Measurements from ENCODE around the gene PRRC2A. TPM values are rescaled to one million over a fixed set of nuclear protein-coding genes. Genes with fewer than 3 reads are reported as not detected.

Gene PRRC2A
- total RNA-seq, 3 donors from 2014 or later (not counting 1 experiment from before 2014, with no cell fraction given): 264 to 294 (median 294) TPM

DNA sequence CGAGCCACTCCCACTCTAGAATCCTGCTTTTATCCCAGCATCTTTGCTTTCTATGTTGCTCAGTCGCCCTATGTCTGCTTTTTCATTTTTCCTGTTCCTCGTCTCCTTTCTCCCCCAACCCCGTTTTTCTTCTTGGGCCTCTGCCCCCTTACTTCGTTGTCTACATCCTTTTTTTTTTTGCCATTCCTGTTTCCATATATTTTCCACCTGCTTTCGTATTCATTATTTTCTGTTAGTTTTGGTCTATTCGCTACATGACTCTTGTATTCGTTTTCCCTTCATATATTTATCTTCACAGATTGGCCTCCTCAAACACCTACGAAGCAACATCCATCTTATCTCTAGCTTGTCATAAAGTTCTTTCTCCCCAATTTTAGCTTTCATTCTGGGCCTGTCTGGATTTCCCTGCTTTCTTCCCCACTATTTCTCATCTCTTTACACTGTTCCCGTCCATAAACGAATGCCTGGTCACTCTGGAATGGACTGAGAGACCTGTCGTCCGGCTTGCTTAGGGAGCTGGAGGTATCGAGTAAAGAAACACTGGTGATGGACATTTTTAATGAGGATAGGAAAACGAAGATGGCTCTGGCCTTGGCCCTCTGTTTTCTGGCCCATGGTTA is 915 bp downstream of the PRRC2A start:
- peak overlapping the region; percentile 91 for H3K4me3 ChIP-seq (ENCODE audit: low read length)
- peak overlapping the region; percentile 92 to 95 for H3K27ac Mint-ChIP-seq
- peaks cover 15% of the 10 kb centered on the region for H3K4me1 ChIP-seq (ENCODE audit: control insufficient read depth, insufficient read depth, low read length)
- intact Hi-C loops (cut with micrococcal nuclease): loop anchor here (5.0 kb wide), 1 partner anchor 116 kb away; the partner anchor contains the start of gene CLIC1
- peaks cover 20 to 28% of the 10 kb centered on the region in 2 donors for H3K4me1 Mint-ChIP-seq
- 29% methylated on average over 15 of the region's 15 CpGs for WGBS (ENCODE audit: insufficient coverage)
- no peaks in the 10 kb centered on the region for H3K9me3 Mint-ChIP-seq
- H3K27ac ChIP-seq (ENCODE audit: low read length): peak overlapping the region; percentile 98
- no peaks in the 10 kb centered on the region for H3K27me3 ChIP-seq (ENCODE audit: control insufficient read depth, insufficient read depth, low read length)
- peaks cover 8% of the 10 kb centered on the region for H3K36me3 Mint-ChIP-seq
- TF ChIP-seq, protein P1, sequence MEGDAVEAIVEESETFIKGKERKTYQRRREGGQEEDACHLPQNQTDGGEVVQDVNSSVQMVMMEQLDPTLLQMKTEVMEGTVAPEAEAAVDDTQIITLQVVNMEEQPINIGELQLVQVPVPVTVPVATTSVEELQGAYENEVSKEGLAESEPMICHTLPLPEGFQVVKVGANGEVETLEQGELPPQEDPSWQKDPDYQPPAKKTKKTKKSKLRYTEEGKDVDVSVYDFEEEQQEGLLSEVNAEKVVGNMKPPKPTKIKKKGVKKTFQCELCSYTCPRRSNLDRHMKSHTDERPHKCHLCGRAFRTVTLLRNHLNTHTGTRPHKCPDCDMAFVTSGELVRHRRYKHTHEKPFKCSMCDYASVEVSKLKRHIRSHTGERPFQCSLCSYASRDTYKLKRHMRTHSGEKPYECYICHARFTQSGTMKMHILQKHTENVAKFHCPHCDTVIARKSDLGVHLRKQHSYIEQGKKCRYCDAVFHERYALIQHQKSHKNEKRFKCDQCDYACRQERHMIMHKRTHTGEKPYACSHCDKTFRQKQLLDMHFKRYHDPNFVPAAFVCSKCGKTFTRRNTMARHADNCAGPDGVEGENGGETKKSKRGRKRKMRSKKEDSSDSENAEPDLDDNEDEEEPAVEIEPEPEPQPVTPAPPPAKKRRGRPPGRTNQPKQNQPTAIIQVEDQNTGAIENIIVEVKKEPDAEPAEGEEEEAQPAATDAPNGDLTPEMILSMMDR (IDR thresholded peaks at IDR 0.05): no peak
- no peaks in the 10 kb centered on the region for H3K9me3 ChIP-seq (ENCODE audit: control insufficient read depth, insufficient read depth, low read length)
- ATAC-seq: no peak
- no peak for DNase-seq
- H3K36me3 ChIP-seq (ENCODE audit: control insufficient read depth, insufficient read depth, low read length): peaks cover 28% of the 10 kb centered on the region
- no peaks in the 10 kb centered on the region for H3K27me3 Mint-ChIP-seq (ENCODE audit: low read depth in 2 of 2)
- H3K4me3 Mint-ChIP-seq: peak overlapping the region; percentile 92

DNA sequence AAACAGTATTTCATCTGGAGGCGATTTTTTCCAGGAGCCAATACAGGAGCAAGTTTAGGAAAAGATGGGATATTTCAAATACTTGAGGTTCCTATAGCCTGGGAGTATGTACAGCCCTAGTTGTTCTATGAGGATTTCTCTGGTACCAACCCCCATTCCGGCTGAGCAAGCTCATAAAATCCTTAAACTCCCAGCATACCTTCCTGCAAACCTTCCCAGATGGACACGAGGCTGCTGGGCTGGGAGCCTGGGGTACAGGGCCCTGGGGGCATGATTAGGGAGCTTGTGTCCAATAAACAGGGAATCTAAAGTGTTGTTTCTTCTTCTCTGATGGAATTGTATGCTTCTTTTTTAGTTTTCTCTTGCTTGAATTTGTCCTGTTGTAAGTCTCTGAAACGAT is 1.5 kb downstream of the PRRC2A start:
- peak overlapping the region; percentile 98 for H3K27ac ChIP-seq (ENCODE audit: low read length)
- H3K27me3 ChIP-seq (ENCODE audit: control insufficient read depth, insufficient read depth, low read length): no peaks in the 10 kb centered on the region
- H3K4me3 ChIP-seq (ENCODE audit: low read length): no peak overlapping the region
- intact Hi-C loops (cut with micrococcal nuclease): loop anchor here (5.0 kb wide), 1 partner anchor 115 kb away; the partner anchor contains the start of gene CLIC1
- TF ChIP-seq, protein P1 (IDR thresholded peaks at IDR 0.05): no peak
- peaks cover 15% of the 10 kb centered on the region for H3K4me1 ChIP-seq (ENCODE audit: control insufficient read depth, insufficient read depth, low read length)
- H3K9me3 ChIP-seq (ENCODE audit: control insufficient read depth, insufficient read depth, low read length): no peaks in the 10 kb centered on the region
- DNase-seq: no peak
- H3K4me1 Mint-ChIP-seq: peaks cover 20 to 30% of the 10 kb centered on the region in 2 donors
- H3K27me3 Mint-ChIP-seq (ENCODE audit: low read depth in 2 of 2): no peaks in the 10 kb centered on the region
- H3K4me3 Mint-ChIP-seq: peak overlapping the region; percentile 92
- H3K36me3 Mint-ChIP-seq: peaks cover 14% of the 10 kb centered on the region
- ATAC-seq: no peak
- no peaks in the 10 kb centered on the region for H3K9me3 Mint-ChIP-seq
- 61% methylated on average over 4 of the region's 4 CpGs for WGBS (ENCODE audit: insufficient coverage)
- peak overlapping the region; percentile 92 to 95 for H3K27ac Mint-ChIP-seq
- peaks cover 33% of the 10 kb centered on the region for H3K36me3 ChIP-seq (ENCODE audit: control insufficient read depth, insufficient read depth, low read length)

DNA sequence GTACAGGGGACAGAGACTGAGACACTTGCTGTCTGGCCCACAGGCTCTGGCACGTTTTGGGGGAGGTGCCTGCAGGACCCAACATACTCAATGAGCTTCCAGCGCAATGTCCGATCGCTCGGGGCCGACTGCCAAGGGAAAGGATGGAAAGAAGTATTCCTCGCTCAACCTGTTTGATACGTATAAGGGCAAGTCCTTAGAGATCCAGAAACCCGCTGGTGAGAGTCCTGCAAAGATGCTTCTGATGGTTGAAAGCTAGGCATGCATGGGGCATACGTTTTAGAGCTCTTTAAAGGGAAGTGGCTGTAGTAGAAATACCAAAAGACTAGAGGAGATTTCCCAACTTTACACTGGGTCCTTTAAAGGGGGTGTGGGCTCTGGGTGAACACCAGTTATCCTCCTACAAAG is 2.2 kb downstream of the PRRC2A start:
- 84% methylated on average over 10 of the region's 10 CpGs for WGBS (ENCODE audit: insufficient coverage)
- Mint-ChIP-seq H3K36me3 (peaks cover 21% of the 10 kb centered on the region), H3K4me3 (peak overlapping the region; percentile 92), H3K27me3 (ENCODE audit: low read depth in 2 of 2) (no peaks in the 10 kb centered on the region), H3K9me3 (no peaks in the 10 kb centered on the region), H3K27ac (peak overlapping the region; percentile 92 to 95), H3K4me1 (peaks cover 25 to 34% of the 10 kb centered on the region in 2 donors)
- intact Hi-C loops (cut with micrococcal nuclease): loop anchor here (5.0 kb wide), 1 partner anchor 115 kb away; the partner anchor contains the start of gene CLIC1
- DNase-seq (no peak), ATAC-seq (no peak)
- Histone ChIP-seq H3K27me3 (ENCODE audit: control insufficient read depth, insufficient read depth, low read length) (no peaks in the 10 kb centered on the region), H3K27ac (ENCODE audit: low read length) (no peak overlapping the region), H3K4me1 (ENCODE audit: control insufficient read depth, insufficient read depth, low read length) (peaks cover 15% of the 10 kb centered on the region), H3K4me3 (ENCODE audit: low read length) (no peak overlapping the region), H3K9me3 (ENCODE audit: control insufficient read depth, insufficient read depth, low read length) (no peaks in the 10 kb centered on the region), H3K36me3 (ENCODE audit: control insufficient read depth, insufficient read depth, low read length) (peaks cover 40% of the 10 kb centered on the region)
- TF ChIP-seq, protein P1 (IDR thresholded peaks at IDR 0.05): no peak

Measured in natural killer cell (primary cell).